KOPT-K1 (cell line): ENCODE data around the gene BLNK.

Source experiments
- H3K27ac ChIP-seq: fragments of 200-600 bp; sonication (generic); 2 replicates; pipeline ENCODE4 v1.5.1; 2016; ENCODE audit warnings: antibody characterized with exemption, mild to moderate bottlenecking, low read depth, low read length; ENCODE audit not compliant: poor library complexity, severe bottlenecking
- H3K36me3 ChIP-seq: fragments of 200-600 bp; sonication (generic); 2 replicates; pipeline ENCODE4 v1.5.1; 2017; ENCODE audit warnings: antibody characterized with exemption, mild to moderate bottlenecking, low read length, moderate library complexity; ENCODE audit not compliant: insufficient read depth
- H3K9me3 ChIP-seq: fragments of 200-600 bp; sonication (generic); 2 replicates; pipeline ENCODE4 v1.5.1; 2017; ENCODE audit warnings: antibody characterized with exemption, low read length, mild to moderate bottlenecking; ENCODE audit not compliant: insufficient read depth, poor library complexity, severe bottlenecking

Gene BLNK

DNA sequence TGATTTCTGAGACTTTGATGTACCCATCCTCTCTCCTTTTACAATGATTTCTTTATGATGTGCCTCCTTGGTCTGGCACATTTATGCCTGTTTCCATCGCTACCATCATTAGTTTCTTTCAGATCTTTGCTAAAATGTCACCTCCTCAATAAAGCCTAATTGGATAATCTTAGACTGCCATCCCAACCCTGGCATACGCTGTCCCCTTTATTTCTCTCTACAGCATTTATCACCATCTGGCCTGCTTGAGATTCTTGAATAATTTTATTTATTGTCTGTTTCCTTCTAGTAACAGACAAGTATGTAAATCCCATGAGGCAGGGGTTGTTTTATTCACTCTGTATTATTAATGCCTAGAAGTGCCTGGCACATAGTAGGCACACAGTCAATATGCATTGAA, 26.1 kb upstream of the BLNK start:
- H3K9me3 ChIP-seq, result no peaks in the 10 kb centered on the region
- H3K27ac ChIP-seq, result peak overlapping the region; percentile 92

GRCh38 chr10:96295475-96295874, 24.1 kb upstream of the BLNK start:
- Histone ChIP-seq H3K36me3 (no peaks in the 10 kb centered on the region), H3K9me3 (no peaks in the 10 kb centered on the region), H3K27ac (peak overlapping the region; percentile 92)

More for the DNA sequence above, 26.1 kb upstream of the BLNK start:
- H3K36me3 ChIP-seq, result no peaks in the 10 kb centered on the region

- Histone ChIP-seq H3K27ac (peak overlapping the region; percentile 92), H3K36me3 (no peaks in the 10 kb centered on the region), H3K9me3 (no peaks in the 10 kb centered on the region)
Observed at GRCh38 chr10:96292971-96293920, 21.9 kb upstream of the BLNK start.

DNA sequence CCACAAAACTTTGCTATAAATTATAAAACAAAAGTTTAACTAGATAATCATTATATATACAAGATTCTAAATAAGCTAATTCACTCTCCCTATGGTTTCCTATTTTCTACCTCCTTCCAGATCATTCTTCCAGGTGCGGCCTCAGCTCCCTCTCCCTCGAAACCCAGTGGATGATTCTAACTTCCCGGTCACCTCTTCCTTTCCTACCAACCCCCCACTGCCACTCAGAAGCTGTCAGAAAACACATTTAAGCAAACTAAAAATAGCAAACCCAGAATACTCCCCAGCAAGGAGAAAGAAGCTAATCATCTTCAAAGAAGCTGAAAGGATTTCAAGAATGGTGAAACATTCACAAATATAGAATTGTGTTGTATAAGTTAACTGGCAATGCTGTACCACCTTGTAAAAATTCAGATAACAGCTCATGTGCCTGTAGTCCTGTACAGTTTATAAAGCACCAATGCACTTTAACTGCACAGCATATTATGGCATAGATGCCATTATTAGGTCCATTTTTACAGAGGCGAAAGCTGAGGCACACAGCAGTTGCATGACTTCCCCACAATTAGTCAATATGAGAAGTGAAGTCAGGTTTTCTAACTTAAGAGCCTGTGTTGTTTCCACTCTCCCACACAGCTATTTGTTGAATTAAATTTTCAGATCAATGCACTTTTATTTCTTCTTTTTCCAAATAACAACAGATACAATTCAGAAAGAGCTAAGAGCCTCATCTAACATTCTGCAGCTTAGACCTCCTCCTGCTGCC, 19.2 kb upstream of the BLNK start:
- Histone ChIP-seq H3K36me3 (no peaks in the 10 kb centered on the region), H3K9me3 (no peaks in the 10 kb centered on the region), H3K27ac (peak overlapping the region; percentile 33)

DNA sequence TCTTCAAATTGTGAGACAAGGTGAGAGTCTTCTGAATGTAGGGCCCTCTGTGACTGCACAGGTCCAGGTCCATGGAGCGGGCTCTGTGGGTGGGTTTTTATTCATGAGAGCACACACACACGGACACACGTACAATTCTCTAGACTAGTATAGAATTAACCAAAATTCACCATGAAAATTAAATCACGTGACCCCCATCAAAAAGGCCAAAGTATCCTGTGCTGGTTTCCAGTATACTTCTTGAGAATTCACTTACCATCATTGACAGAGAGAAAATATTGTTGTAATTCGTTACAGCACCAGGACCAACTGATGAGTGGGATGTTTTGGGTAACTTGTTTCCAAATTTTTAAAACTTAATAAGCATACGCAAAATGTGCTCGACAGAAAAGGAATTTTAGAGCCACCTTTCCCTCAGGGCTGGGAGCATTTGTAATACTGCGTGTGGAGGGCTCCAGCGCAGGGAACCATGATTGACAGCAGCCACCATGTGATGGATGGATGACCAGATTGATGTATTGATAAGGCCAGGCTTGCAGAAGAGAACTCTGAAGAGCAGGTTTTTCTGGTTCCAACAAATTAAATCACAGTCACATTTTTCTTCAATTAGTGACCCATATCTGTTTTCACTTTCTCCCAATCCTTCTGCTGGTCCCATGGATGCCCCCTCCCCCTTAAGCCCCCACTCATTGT, 18.0 kb upstream of the BLNK start:
- H3K36me3 ChIP-seq, result no peaks in the 10 kb centered on the region
- no peak overlapping the region for H3K27ac ChIP-seq
- no peaks in the 10 kb centered on the region for H3K9me3 ChIP-seq

DNA sequence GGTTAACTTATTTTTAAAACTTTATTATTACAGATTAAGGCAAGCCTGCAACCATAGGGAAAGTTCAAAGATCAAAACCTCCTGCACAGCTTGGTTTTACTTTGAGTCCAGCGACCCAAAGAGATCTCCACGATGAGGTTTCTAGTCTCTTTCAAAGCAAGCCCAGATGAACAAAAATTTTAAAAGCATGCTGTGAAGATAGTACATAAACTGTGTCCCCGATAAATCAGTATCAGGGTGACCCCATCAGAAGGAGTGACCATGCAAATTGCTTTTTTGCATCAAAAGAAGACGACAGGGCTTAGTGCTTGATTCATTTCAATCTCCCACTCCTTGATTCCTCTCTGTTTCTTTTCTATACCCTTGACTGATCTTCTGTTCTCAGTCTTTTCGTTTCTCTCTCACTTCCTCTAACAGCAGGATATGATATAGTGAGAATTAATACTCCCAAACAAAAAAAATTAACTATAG, 16.8 kb upstream of the BLNK start:
- no peaks in the 10 kb centered on the region for H3K9me3 ChIP-seq
- no peaks in the 10 kb centered on the region for H3K36me3 ChIP-seq
- peak overlapping the region; percentile 71 for H3K27ac ChIP-seq

DNA sequence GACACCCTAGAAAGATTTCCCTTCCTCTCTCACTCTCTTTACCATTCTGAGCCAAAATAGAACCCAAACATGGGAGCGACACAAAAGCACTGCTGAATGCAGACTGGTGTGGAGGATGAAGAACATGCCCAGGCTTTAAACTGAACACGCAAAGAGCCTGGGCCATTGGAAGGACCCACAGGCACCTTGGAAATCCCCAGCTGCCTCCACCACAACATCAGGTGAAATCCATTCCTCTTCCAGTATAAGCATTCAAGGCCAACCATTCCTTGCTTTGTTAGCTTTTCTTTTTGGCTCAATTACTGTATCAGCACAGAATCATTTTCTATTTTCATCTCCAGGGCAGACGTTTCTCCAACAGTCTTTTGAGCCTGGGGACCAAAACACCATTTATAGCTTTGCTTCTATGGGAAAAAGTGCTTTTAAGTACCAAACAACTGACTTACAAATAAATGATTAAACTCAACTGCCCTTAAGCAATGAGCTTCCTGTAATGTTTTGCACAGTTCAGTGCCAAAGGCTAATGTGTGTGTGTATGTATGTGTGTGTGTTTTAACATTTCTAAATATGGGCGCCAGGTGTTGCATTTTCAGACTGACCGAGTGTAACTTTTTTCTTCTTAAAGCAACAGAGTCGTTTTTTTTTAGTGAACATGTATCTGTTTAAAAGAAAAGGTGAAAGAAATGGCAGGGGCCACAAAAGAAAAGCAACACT, 16.2 kb upstream of the BLNK start:
- Histone ChIP-seq H3K27ac (peak overlapping the region; percentile 71), H3K9me3 (no peaks in the 10 kb centered on the region), H3K36me3 (no peaks in the 10 kb centered on the region)

- Histone ChIP-seq H3K9me3 (no peaks in the 10 kb centered on the region), H3K27ac (no peak overlapping the region), H3K36me3 (no peaks in the 10 kb centered on the region)
Observed at GRCh38 chr10:96285331-96285752, 14.0 kb upstream of the BLNK start.

GRCh38 chr10:96283756-96284155, 12.4 kb upstream of the BLNK start:
- H3K36me3 ChIP-seq, result no peaks in the 10 kb centered on the region
- H3K27ac ChIP-seq, result no peak overlapping the region
- no peaks in the 10 kb centered on the region for H3K9me3 ChIP-seq

DNA sequence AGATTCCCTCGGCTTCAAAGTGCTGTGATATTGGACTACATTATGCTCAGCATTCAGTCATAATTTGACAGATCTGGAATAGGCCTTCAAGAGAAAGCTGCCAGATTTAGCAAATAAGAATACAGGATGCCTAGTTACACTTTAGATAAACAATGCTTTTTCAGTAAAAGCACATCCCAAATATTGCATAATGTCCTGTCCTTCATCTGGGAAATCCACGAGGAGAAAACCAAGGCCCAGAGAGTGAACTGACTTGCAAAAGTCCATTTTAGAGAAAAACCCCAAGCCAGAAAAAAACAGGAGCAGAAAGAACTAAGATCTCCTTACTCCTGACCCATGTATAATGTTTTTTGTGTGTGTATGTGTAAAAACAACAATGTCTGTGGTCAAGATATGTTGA, 12.0 kb upstream of the BLNK start:
- H3K36me3 ChIP-seq, result no peaks in the 10 kb centered on the region
- no peak overlapping the region for H3K27ac ChIP-seq
- no peaks in the 10 kb centered on the region for H3K9me3 ChIP-seq

DNA sequence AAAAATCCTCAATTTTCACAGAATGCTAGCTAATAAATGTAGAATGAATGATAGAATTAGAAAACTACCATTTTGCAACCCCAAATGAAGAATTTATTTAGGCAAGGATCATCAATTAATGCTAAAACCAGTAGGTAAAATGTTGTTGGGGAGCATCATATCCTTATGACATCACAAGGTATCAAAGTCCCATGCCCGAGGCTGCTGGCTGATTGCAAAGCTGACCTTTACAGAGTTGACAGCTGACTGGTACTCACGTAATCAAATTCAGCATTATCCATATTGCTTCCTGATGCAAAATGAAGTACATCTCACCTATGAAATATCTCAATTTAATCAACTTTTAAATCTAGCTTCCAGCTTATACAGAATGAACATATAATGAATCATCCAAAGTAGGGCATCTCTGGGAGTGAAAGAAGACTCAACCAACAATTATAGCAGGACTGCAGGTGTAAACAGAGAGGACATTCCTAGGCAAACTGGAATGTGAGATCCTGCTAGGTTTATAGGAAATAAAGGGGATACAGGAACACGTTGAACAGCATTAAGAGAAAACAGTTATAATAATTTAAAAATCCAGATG, 10.2 kb upstream of the BLNK start:
- Histone ChIP-seq H3K27ac (no peak overlapping the region), H3K9me3 (no peaks in the 10 kb centered on the region)

DNA sequence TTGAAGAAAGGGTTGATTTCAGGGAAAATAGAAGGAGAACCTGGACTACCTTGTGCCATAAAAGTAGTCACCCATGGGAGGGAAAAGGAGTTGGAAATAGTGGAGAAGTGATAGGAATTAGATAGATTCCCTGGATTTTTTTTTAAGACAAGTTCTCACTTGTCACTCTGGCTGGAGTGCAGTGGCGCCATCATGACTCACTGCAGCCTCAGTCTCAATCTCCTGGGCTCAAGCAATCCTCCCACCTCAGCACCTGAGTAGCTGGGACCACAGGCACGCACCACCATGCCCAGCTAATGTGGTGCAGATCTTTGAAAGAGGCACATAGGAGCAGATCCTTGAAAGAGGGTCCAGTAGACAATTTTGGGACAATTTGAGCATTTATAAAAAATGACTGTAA, 9.5 kb upstream of the BLNK start:
- H3K27ac ChIP-seq, result no peak overlapping the region
- H3K9me3 ChIP-seq, result no peaks in the 10 kb centered on the region
- no peaks in the 10 kb centered on the region for H3K36me3 ChIP-seq

More for the DNA sequence above, 10.2 kb upstream of the BLNK start:
- no peaks in the 10 kb centered on the region for H3K36me3 ChIP-seq

DNA sequence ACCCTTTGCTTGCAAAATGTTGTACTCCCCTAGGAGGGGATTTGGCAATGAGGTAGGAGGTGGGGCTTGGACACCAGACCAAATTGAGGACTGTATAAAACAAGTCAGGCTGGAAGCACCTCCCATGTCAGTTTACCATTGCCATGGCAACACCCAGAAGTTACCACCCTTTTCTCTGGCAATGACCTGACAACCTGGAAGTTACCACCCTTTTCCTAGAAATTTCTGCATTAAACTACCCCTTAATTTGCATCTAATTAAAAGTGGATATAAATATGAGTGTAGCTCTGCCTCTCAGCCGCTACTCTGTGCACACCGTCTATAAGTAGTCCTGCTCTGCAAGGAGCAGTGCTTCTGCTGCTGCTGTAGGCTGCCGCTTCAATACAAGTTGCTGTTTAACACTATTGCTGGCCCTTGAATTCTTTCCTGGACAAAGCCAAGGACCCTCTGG, 7.8 kb upstream of the BLNK start:
- H3K36me3 ChIP-seq, result no peaks in the 10 kb centered on the region
- H3K9me3 ChIP-seq, result no peaks in the 10 kb centered on the region
- H3K27ac ChIP-seq, result no peak overlapping the region

- no peaks in the 10 kb centered on the region for H3K9me3 ChIP-seq
- no peak overlapping the region for H3K27ac ChIP-seq
- no peaks in the 10 kb centered on the region for H3K36me3 ChIP-seq
Observed at GRCh38 chr10:96276831-96277230, 5.5 kb upstream of the BLNK start.
